GM12875 (cell line): ENCODE results near the gene KCNH2.

Source experiments
- H3K4me3 ChIP-seq: one replicate; pipeline ENCODE4 v1.5.1; 2011; ENCODE audit warnings: low read depth, low read length, control low read depth
- CTCF ChIP-seq: IDR thresholded peaks from 2 replicates; pipeline ENCODE4 v1.5.1; 2011; ENCODE audit warnings: low read depth, mild to moderate bottlenecking, control low read depth, inconsistent platforms, low read length, moderate library complexity, borderline replicate concordance; ENCODE audit not compliant: insufficient read depth

KCNH2 gene

GRCh38 chr7:150949564-150949963 lies 28.6 kb downstream of the KCNH2 start:
- no peak for TF ChIP-seq CTCF
- no peak overlapping the region for H3K4me3 ChIP-seq

GRCh38 chr7:150948791-150949251 lies 29.3 kb downstream of the KCNH2 start:
- TF ChIP-seq CTCF, result no peak

GRCh38 chr7:150947761-150948651 lies 30.1 kb downstream of the KCNH2 start:
- no peak overlapping the region for H3K4me3 ChIP-seq
- no peak for TF ChIP-seq CTCF

More at GRCh38 chr7:150948791-150949251, 29.3 kb downstream of the KCNH2 start:
- H3K4me3 ChIP-seq, result no peak overlapping the region

- no peak for TF ChIP-seq CTCF
- H3K4me3 ChIP-seq, result no peak overlapping the region
Measured at GRCh38 chr7:150947241-150947745, 30.8 kb downstream of the KCNH2 start.

- no peak for TF ChIP-seq CTCF
- H3K4me3 ChIP-seq, result no peak overlapping the region
Measured at GRCh38 chr7:150946421-150947240, 31.5 kb downstream of the KCNH2 start.

- H3K4me3 ChIP-seq, result no peak overlapping the region
- TF ChIP-seq CTCF, result no peak
Measured at GRCh38 chr7:150945853-150946420, 32.2 kb downstream of the KCNH2 start.
